Left kidney (tissue), 2 donors: ENCODE data around the gene CORT. TPM values are rescaled to one million over a fixed set of nuclear protein-coding genes. Genes with fewer than 3 reads are reported as not detected.

Experiments used
- DNase-seq: peaks from one replicate; pipeline ENCODE4 v3.0.0-alpha.2; 2013
- polyA plus RNA-seq: library from polyadenylated mRNA; unstranded; fragments of 120-200 nt; gene quantifications from one replicate; pipeline ENCODE4 v1.2.1, GENCODE V29; 2013; ENCODE audit not compliant: insufficient read length

Gene CORT
- polyA plus RNA-seq, 1 donor, result 2.6 TPM

DNA sequence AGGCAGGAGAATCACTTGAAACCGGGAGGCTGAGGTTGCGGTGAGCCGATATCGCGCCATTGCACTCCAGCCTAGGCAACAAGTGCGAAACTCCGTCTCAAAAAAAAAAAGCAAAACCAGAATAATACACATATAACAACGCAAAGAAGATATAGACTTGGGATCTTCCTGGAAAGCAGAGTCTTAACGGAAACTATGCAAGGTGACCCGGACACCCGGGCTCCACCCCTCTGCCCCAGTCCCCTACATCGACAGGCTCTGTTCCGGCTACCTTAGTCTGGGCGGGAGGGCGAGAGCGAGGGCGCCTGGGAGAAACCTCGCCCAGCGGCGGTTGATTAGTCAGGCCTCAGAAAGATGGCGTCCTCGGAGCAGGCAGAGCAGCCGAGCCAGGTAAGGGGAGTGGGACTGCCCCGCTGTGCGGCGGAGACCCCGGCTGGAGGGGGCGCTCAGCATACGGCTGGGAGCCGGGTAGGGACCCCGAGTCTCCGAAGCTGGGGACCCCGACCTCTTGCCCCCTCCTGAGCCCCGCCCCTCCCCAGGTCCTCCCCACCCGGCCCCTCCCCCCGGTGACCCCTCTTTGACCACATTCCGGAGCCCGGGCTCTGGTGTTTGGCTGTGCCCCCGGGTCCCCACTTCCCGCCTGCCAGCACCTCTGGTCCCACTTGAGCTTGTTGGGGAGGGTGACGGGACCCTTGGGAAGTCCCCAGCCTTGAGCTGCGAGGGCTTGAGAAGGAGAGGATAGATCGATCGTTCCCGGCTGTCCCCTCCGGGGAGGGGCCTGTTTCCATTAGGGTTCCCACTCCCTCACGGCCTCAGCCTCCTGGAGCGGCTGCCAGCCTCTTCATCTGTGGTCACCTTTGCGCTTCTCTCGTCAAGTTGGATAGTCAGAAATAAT lies 25.0 kb downstream of the CORT start, which contains the start of gene PEX14:
Gene PEX14 (plus strand): TSS at position 338 of the 895 bp plus-strand sequence. CDS start 17 bp downstream, at position 355.
- peak; percentile 87 for DNase-seq

DNA sequence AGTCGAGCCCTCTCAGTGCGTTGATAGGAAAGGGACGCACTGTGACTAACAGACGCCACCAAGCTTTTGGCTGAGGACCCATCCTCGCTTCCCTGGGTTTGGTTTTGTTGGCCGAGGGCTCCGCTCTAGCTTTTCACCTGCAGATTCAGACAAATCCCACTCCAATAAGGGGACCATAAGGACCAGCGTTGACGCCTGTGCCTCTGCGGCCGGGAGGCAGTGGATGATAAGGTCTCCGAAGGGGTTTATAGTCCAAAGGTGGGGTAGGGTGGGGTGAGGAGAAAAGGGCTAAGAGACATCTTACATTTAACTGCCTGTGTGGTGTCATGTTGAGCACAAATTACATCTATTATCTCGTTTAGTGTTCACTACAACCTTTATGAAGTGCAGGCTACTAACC lies 25.7 kb downstream of the CORT start:
- no peak for DNase-seq

- no peak for DNase-seq
Observed at GRCh38 chr1:10479296-10479695, 29.5 kb downstream of the CORT start.

DNA sequence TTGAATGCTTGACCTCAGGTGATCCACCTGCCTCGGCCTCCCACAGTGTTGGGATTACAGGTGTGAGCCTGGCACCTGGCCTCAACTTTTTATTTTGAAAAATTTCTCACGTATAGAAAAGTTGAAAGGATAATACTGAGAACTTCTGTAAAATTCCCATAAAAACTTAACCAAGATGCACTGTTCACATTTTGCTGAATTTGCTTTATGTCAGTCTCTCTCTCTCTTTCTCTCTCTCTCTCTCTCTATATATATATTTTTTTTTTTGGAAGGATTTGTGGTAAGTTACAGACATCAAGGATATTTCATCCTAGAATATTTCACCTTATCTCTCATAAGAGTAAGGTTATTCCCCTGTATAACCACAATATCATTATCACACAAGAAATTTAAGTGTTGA lies 30.8 kb downstream of the CORT start:
- DNase-seq, result no peak

DNA sequence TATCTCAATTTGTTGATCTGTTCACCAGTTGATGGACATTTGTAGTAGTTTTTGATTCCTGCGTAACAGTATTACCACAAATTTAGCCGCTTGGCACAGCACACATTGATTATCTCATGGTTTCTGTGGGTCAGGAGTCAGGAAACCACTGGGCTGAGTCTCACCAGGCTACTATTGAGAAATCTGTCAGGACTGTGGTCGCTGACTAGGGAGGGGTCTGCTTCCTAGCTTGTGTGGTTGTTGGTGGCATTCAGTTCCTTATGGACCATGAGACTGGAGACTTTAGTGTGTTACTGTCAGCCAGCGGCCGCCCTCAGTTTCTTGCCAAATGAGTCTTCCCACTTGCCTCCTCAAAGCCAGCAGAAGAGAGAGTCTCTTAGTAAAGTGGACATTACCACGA lies 34.7 kb downstream of the CORT start:
- no peak for DNase-seq

GRCh38 chr1:10489291-10490055 lies 39.6 kb downstream of the CORT start:
- DNase-seq, result no peak

DNA sequence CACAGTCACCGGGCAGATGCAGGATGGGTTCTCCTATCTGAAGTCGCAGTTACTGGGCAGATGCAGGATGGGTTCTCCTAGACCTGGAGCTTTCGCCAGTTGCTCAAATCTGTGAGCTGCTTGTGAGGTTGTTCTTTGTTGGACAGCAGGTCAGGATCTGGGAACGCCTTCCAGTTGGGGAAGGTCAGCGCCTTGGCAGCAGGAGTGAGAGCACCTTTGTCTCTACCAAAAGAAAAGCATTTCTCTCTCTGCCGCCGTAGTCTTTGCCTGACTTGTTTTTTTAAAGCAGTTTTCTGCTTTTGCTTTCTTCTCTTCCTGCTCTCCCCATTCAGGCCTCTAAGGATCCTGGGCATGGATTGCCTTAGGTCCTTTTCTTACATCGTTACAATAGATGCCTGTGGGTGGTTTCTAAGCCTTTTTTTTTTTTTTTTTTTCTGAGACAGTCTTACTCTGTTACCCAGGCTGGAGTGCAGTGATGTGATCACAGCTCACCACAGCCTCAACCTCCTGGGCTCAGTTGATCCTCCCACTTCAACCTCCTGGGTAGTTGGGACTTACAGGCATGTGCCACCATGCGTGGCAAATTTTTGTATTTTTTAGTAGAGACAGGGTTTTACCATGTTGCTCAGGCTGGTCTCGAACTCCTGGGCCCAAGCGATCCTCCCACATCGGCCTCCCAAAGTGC lies 40.6 kb downstream of the CORT start:
- DNase-seq, result no peak

GRCh38 chr1:10494418-10494753 lies 44.6 kb downstream of the CORT start:
- no peak for DNase-seq

GRCh38 chr1:10494754-10495474 lies 45.1 kb downstream of the CORT start:
- peak; percentile 81 for DNase-seq

DNA sequence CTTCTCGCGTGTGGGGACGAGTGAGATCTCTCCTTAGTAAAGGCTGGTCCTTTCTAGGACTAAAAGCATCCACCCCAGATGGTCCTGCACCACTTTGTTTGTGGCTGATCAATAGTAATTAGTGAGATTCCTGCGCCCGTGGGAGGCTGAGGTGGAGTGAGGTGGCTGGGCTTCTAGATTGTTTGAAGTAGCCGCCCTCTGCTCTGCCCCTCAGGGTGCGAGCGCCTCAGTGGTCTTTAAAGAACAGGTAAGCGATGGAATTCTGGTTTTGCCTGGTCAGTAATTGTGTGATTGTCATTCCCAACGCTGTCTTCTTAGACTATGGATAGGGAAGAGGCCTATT lies 45.6 kb downstream of the CORT start:
- no peak for DNase-seq

GRCh38 chr1:10495952-10496351 lies 46.1 kb downstream of the CORT start:
- DNase-seq, result peak; percentile 60

GRCh38 chr1:10497109-10497508 lies 47.3 kb downstream of the CORT start:
- DNase-seq, result no peak

DNA sequence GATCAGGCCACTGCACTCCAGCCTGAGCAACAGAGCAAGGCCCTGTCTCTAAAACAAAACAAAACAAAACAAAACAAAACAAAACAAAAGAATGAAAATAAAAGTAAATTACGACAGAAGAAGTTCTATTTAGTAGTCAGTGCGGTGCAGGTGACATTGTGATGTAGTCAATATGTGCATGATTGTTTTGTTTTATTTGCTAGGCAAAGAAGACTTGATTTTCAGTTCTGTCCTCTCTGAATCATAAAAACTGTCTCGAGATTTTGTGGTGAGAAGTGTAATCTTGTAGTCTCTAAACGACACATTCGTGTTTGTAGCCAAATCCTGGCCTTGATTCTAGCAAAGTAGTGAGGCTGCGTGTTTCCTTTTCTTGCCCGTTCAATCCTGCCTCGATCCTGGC lies 48.4 kb downstream of the CORT start:
- DNase-seq, result no peak

Other genes with a start within 250 kb of the CORT start
- gene KIF1B, start 239.5 kb upstream of the CORT start, polyA plus RNA-seq, result 55.5 TPM
- 188 TPM for gene PGD, start 51.0 kb upstream of the CORT start, polyA plus RNA-seq
- gene CENPS, start 19.6 kb upstream of the CORT start, polyA plus RNA-seq, result 35.7 TPM
- 44.3 TPM for gene DFFA, start 22.5 kb downstream of the CORT start, polyA plus RNA-seq
- 18.6 TPM for gene PEX14, start 24.9 kb downstream of the CORT start, polyA plus RNA-seq